NCI-H2227 treated with DMSO at 0.1 percent for 48 hours (cell line): ENCODE measurements around the gene COL8A2.

Experiments used
- DNase-seq: peaks from one replicate; lab custom pipeline; 2025; lab: John Stamatoyannopoulos, UW

COL8A2 gene

DNA sequence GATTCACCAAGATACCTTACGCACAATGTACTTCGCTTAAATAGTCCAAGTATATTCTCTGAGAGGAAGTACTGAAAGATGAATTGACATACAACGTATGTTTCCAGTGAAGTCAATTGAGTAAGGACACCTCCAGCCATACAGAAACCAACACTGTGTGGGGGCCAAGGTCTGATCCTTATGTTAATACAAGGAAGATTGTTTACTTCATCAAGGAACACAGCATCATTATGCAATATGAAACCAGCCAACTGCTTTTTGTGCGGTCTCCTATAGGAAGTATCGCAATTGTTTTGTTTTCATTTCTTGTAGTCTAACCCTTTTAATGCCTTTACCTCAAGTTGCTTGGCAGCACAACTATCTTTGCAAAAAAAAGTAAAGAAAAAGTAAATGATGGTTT is 69.3 kb downstream of the COL8A2 start:
- DNase-seq, result no peak

DNA sequence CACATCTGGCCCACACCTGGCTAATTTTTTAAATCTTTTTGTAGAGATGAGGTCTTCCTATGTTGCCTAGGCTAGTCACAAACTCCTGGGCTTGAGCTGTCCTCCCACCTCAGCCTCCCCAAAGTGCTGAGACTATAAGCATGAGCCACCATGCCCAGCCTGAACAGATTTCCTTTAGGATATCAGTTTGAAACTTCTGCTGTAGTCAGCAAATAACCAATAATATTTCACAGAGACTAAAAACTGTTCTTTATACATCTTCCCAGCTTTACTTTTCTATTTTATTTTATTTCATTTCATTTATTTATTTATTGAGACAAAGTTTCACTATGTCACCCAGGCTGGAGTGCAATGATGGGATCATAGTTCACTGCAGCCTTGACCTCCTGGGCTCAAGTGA is 71.0 kb downstream of the COL8A2 start:
- DNase-seq, result no peak

DNA sequence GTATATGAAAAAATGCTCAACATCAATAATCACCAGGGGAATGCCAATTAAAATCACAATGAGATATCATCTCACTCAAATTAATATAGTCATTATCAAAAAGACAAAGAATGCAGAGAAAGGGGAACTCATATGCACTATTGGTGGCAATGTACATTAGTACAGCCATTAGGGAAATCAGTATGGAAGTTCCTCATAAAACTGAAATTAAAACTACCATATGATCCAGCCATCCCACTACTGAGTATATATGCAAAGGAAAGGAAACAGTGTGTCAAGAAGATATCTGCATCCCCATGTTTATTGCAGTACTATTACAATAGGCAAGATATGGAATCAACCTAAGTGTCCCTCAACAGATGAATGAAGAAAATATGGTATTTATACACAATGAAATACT is 73.2 kb downstream of the COL8A2 start:
- DNase-seq, result no peak
